ENCODE measurements around the gene IL31.

The IL31 gene

DNA sequence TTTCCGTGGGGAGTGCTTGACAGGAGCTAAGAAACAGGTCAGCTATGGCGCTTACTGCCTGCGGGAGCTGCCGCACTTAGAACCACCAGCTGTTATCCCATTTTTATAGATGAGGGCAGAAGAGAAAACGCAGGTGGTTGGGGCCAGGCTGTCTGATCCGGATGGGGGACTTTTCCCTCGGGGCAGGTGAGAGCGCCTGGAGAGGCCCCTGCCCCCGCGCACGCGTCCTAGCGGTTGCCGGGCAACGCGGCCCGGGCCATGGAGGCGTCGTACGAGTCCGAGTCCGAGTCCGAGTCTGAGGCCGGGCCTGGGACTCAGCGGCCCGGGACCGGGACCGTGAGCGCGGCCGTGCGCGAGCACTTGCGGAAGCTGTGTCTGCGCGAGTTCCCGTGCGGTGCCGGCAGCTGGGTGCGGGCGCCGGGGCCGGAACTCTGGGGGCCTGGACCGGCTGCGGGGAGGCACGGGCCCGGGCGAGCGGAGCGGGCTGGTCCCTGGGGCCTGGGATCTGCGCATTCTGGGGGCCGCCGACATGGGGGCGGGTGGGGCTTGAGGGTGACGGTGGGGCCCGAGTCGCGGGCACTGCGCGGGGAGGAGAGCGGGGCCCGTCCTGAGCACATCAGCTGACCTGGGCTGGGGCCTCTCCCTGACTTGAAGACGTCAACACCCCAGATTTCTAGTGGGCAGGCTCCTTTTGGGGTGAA is 9.0 kb upstream of the IL31 start, which contains the start of gene LRRC43:
Gene LRRC43, plus strand, starts transcription at position 237 of the 701 bp plus-strand sequence. Its CDS starts 22 bp downstream, at position 259.
- TF ChIP-seq GATA3 (IDR thresholded peaks at IDR 0.05; ENCODE audit: low read depth, low read length) (no peak), GATA2 (IDR thresholded peaks at IDR 0.05; ENCODE audit: low read depth, low read length) (no peak)

DNA sequence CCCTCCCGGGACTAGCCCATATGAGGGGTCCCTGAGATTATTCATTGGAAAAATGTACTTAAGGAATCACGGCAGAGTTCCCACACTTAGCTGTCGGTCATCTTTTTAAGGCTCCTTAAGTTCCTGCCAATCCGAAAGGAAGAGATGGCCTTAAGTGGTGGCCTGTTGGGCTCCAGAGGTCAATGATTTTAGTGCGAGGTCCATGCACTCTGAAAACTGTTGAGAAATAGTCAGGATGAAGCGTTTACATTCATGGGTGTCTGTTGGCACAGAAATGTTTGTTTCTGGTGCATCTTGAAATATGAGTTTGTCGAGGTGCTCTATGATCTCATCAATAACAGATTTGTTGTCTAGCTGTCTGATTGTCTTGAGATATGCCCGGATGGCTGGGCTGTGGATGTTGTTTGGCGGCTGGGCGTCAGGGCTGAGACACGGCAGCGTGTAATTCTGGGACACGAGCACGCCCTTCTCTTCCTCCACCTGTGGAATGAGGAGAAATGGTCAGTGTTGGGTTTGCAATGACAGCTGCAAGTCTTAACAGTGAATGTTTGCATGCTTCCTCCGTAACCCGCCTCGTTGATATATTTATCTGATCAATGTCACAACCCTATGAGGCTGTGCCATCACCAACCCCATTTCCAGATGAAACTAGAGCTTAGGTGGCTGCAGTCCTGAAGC is 1.6 kb downstream of the IL31 start:
- TF ChIP-seq GATA2 (IDR thresholded peaks at IDR 0.05; ENCODE audit: low read depth, low read length): no peak
- TF ChIP-seq GATA3 (IDR thresholded peaks at IDR 0.05; ENCODE audit: low read depth, low read length): no peak

- TF ChIP-seq GATA2 (IDR thresholded peaks at IDR 0.05; ENCODE audit: low read depth, low read length) (no peak), GATA3 (IDR thresholded peaks at IDR 0.05; ENCODE audit: low read depth, low read length) (no peak)
These were observed 2.6 kb downstream of the IL31 start for GRCh38 chr12:122171399-122171798.

- TF ChIP-seq GATA3 (IDR thresholded peaks at IDR 0.05; ENCODE audit: low read depth, low read length) (no peak), GATA2 (IDR thresholded peaks at IDR 0.05; ENCODE audit: low read depth, low read length) (no peak)
These were observed 5.5 kb downstream of the IL31 start for GRCh38 chr12:122168492-122168891.

DNA sequence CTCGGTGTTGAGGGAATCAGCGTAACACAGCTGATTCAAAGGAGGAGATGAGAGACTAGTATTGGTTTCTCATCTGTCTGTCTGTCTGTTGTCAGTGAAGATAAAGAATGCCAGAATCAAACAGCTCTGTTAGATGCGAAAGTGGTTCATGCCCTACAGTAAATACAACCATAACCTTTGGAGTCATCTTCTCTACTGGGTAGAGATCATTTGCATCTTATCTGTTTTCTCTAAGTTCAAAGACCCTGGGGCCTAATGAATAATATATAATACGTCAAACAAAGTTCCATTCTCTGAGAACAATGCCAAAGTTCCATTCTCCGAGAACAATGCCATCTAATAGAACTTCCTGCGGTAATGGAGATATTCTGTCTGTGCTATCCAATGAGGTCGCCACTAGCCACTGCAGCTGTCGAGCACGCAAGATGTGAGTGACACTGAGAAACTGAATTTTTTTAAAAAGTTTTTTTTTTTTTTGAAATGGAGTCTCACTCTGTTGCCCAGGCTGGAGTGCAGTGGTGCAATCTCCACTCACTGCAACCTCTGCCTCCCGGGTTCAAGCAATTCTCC is 6.6 kb downstream of the IL31 start:
- no peak for TF ChIP-seq GATA3 (IDR thresholded peaks at IDR 0.05; ENCODE audit: low read depth, low read length)
- TF ChIP-seq GATA2 (IDR thresholded peaks at IDR 0.05; ENCODE audit: low read depth, low read length): no peak

GRCh38 chr12:122166422-122167349 is 7.3 kb downstream of the IL31 start:
- TF ChIP-seq GATA2 (IDR thresholded peaks at IDR 0.05; ENCODE audit: low read depth, low read length): no peak
- no peak for TF ChIP-seq GATA3 (IDR thresholded peaks at IDR 0.05; ENCODE audit: low read depth, low read length)

- no peak for TF ChIP-seq GATA2 (IDR thresholded peaks at IDR 0.05; ENCODE audit: low read depth, low read length)
- no peak for TF ChIP-seq GATA3 (IDR thresholded peaks at IDR 0.05; ENCODE audit: low read depth, low read length)
These were observed 11.0 kb downstream of the IL31 start for GRCh38 chr12:122162976-122163375.

- TF ChIP-seq GATA3 (IDR thresholded peaks at IDR 0.05; ENCODE audit: low read depth, low read length) (no peak), GATA2 (IDR thresholded peaks at IDR 0.05; ENCODE audit: low read depth, low read length) (no peak)
These were observed 12.3 kb downstream of the IL31 start for GRCh38 chr12:122161682-122162081.

- TF ChIP-seq GATA2 (IDR thresholded peaks at IDR 0.05; ENCODE audit: low read depth, low read length) (no peak), GATA3 (IDR thresholded peaks at IDR 0.05; ENCODE audit: low read depth, low read length) (no peak)
These were observed 13.3 kb downstream of the IL31 start for GRCh38 chr12:122160761-122161160.

DNA sequence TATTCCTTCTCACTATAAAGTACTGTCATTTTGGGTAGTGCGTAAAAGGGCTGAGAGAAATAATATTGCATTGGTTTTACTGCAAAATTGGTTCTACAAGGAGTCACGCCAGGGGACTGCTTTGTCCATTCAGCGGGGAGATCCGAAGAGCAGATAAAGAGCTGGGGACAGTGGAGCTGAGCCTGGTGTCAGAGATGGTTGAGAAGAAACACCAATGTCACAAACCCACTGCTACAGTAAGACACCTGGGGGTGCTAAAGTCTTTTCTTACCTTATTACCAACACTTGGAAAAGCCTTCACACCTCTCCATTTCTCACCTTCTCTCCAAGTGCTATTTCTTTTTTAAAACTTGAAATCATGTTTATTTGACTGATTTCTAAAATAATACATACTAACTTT is 14.1 kb downstream of the IL31 start:
- TF ChIP-seq GATA2 (IDR thresholded peaks at IDR 0.05; ENCODE audit: low read depth, low read length) (peak; percentile 84), GATA3 (IDR thresholded peaks at IDR 0.05; ENCODE audit: low read depth, low read length) (peak; percentile 58)

DNA sequence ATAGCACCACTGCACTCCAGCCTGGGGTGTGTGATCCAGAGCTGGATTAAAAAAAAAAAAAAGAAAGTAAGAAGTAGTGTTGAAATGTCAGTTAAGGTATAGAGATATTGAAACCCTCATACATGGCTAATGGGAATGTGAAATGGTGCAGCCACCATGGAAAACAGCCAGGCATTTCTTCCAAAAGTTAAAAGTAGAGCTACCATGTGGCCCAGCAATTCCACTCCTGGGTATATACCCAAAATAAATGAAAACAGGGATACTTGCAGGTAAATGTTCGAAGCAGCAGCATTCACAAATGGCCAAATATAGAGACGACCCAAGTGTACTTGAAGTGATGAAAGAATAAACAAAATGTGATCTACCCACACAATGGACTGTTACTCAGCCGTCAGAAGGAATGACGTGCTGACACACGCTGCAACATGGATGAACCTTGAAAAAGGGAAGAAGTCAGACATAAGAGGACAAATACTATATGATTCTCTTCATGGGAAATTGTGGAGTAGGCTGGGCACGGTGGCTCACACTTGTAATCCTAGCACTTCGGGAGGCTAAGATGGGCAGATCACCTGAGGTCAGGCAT is 15.2 kb downstream of the IL31 start:
- no peak for TF ChIP-seq GATA2 (IDR thresholded peaks at IDR 0.05; ENCODE audit: low read depth, low read length)
- TF ChIP-seq GATA3 (IDR thresholded peaks at IDR 0.05; ENCODE audit: low read depth, low read length): no peak

- TF ChIP-seq GATA2 (IDR thresholded peaks at IDR 0.05; ENCODE audit: low read depth, low read length) (peak; percentile 98), GATA3 (IDR thresholded peaks at IDR 0.05; ENCODE audit: low read depth, low read length) (peak; percentile 96)
These were observed 18.3 kb downstream of the IL31 start for GRCh38 chr12:122155705-122156104.

DNA sequence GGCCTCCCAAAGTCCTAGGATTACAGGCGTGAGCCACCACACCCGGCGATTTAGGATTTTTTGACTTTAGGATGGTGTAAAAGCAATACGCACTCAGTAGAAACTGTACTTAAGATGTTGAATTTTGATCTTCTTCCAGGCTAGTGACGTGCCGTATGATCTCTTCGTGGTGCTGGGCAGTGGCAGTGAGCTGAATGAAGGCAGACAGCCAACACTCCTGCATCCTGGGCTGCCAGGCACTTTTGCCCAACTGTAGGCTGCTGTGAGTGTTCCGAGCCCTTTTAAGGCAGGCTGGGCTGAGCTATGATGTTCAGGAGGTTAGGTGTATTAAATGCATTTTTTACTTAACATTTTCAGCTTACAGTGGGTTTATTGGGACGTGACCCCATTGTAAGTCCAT is 21.3 kb downstream of the IL31 start:
- no peak for TF ChIP-seq GATA3 (IDR thresholded peaks at IDR 0.05; ENCODE audit: low read depth, low read length)
- TF ChIP-seq GATA2 (IDR thresholded peaks at IDR 0.05; ENCODE audit: low read depth, low read length): no peak
